NT2/D1 (cell line): ENCODE data around the gene RCHY1.
"Not testable (repeated sequence)": the region's sequence is repeated elsewhere in the genome, so short reads cannot be mapped to it uniquely, and the experiment has no call there.

Source experiments
- DNase-seq: peaks from one replicate; pipeline ENCODE4 v3.0.0-alpha.2; 2011; ENCODE audit warnings: low read depth, low spot score
- H3K27me3 ChIP-seq: 2 replicates; pipeline ENCODE4 v1.6.0; 2011; ENCODE audit warnings: mild to moderate bottlenecking; ENCODE audit not compliant: insufficient read length, insufficient read depth
- H3K36me3 ChIP-seq: 2 replicates; pipeline ENCODE4 v1.6.1; 2011; ENCODE audit warnings: mild to moderate bottlenecking, low read length, mixed read lengths; ENCODE audit not compliant: insufficient read depth, insufficient read length
- H3K4me1 ChIP-seq: 2 replicates; pipeline ENCODE4 v1.5.1; 2011; ENCODE audit not compliant: insufficient read depth, insufficient read length
- H3K4me3 ChIP-seq: 2 replicates; pipeline ENCODE4 v1.5.1; 2011; ENCODE audit warnings: low read depth; ENCODE audit not compliant: insufficient read length
- H3K9ac ChIP-seq: 2 replicates; pipeline ENCODE4 v1.6.0; 2011; ENCODE audit warnings: low read depth; ENCODE audit not compliant: insufficient read length
- H3K9me3 ChIP-seq: 2 replicates; pipeline ENCODE4 v1.5.1; 2011; ENCODE audit warnings: mild to moderate bottlenecking, low read length; ENCODE audit not compliant: insufficient read depth
- SUZ12 ChIP-seq: IDR thresholded peaks from 2 replicates; pipeline ENCODE4 v1.6.1; 2011; ENCODE audit not compliant: insufficient read length, insufficient read depth; ENCODE audit errors: extremely low read depth
- YY1 ChIP-seq: IDR thresholded peaks from 2 replicates; pipeline ENCODE4 v1.6.1; 2011; ENCODE audit not compliant: insufficient read length, insufficient read depth
- ZNF274 ChIP-seq: IDR thresholded peaks from 2 replicates; pipeline ENCODE4 v1.6.1; 2011; ENCODE audit warnings: mild to moderate bottlenecking, low read depth, low read length

Gene RCHY1

DNA sequence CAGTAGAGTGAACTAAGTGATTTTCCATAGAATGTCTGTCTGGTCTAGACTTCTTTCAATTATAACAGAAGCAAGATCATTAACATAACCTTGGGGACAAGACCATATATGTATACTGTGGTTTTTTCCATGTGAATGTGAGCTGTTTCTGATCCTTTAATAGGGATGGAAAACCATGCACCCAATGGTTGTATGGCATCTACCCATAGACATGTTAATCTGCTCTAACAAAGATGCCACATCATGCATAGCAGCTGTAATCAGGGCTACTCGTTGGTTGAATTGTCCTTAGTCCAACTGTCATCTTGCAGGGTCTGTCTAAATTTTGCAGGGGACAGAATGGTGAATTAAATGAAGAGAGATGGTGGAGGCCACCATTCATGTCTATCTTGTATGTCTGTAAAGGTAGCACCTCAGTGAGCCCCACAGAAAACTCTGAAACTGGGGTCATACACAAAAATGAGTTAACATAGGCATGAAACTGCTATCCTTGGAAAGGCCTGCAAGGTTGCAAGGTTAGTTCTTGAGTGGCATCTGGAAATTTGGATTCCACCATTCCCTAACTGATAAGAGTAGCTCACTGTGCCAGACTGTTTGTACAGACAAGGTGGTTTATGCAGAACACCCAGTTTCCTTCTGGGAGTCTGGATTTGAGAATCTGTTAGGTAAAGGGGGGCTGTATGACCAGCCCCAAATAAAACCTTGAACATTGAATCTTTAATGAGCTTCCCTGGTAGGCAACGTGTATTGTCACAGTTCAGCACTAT lies 16.5 kb upstream of the RCHY1 start:
- Histone ChIP-seq H3K27me3 (no peaks in the 10 kb centered on the region), H3K9me3 (peaks cover 12% of the 10 kb centered on the region), H3K36me3 (peaks cover 44% of the 10 kb centered on the region), H3K4me1 (no peaks in the 10 kb centered on the region), H3K4me3 (no peak overlapping the region), H3K9ac (no peak overlapping the region)
- DNase-seq = no peak
- TF ChIP-seq SUZ12 = no peak
- no peak for TF ChIP-seq YY1
- TF ChIP-seq ZNF274 = no peak

DNA sequence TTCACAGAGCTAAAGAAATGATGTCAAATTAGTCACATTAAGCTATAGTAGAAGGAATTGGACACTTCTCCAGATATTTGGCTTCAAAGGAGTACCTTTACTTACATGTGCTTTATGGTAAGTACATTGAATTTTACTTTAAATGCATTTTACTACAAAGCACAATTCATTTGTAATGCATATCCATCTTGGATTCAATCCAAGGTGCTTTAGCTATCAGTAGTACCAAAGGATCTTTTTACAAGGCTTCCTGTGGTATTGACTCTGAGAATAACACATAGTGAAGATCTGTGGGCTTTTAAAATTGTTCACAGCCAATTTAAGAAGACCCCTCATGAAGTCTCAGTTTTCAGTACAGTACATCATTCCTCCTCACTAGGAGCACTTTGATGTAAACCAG lies 13.3 kb upstream of the RCHY1 start:
- H3K9ac ChIP-seq = no peak overlapping the region
- TF ChIP-seq SUZ12 (no peak), YY1 (no peak), ZNF274 (no peak)

DNA sequence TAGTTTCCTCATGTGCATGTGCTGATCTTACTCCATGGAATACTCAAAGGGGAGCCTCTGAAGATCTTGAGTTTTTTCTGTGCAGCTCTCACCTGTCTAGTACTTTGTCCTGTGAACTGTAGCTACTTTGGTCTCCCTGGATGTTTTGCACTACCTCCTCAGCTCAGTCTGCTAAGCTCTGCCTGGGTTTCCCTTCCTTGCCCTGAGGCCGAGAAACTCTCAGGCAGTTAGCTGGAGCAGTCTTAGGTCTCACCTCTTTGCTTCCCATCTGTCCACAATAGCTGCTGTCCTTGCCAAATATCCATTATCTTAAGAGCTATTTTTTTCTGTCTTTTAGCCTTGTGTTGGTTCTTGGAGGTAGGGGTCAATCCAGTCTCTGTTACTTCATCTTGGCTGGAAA lies 11.7 kb upstream of the RCHY1 start:
- no peaks in the 10 kb centered on the region for H3K27me3 ChIP-seq
- peaks cover 5% of the 10 kb centered on the region for H3K9me3 ChIP-seq
- no peak for TF ChIP-seq SUZ12
- TF ChIP-seq ZNF274 = no peak
- TF ChIP-seq YY1 = no peak
- no peak overlapping the region for H3K4me3 ChIP-seq
- DNase-seq = no peak
- H3K4me1 ChIP-seq = peaks cover 2% of the 10 kb centered on the region
- H3K36me3 ChIP-seq = peaks cover 39% of the 10 kb centered on the region
- H3K9ac ChIP-seq = no peak overlapping the region

More for the DNA sequence above, 13.3 kb upstream of the RCHY1 start:
- Histone ChIP-seq H3K9me3 (peaks cover 12% of the 10 kb centered on the region), H3K27me3 (no peaks in the 10 kb centered on the region), H3K4me1 (peaks cover 2% of the 10 kb centered on the region), H3K36me3 (peaks cover 44% of the 10 kb centered on the region), H3K4me3 (no peak overlapping the region)
- no peak for DNase-seq

DNA sequence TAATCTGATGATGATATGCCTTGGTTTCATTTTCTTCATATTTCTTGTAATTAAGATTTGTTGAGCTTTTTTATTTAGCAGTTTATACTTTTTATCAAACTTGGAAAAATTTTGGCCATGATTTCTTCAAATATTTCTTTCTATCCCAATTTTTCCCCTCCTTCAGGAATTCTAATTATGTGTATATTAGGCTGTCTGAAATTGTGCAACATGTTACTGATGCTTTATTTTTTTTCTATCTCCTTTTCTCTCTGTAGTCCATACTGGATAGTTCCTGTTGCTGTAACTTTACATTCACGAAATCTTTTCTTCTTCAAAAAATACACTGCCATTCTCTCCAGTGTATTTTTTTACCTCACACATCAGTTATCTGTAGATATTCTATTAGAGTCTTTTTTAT lies 10.9 kb upstream of the RCHY1 start:
- Histone ChIP-seq H3K4me3 (no peak overlapping the region), H3K9ac (no peak overlapping the region), H3K4me1 (peaks cover 2% of the 10 kb centered on the region), H3K36me3 (peaks cover 35% of the 10 kb centered on the region), H3K27me3 (no peaks in the 10 kb centered on the region), H3K9me3 (no peaks in the 10 kb centered on the region)
- TF ChIP-seq ZNF274 (no peak), YY1 (no peak), SUZ12 (no peak)
- no peak for DNase-seq

DNA sequence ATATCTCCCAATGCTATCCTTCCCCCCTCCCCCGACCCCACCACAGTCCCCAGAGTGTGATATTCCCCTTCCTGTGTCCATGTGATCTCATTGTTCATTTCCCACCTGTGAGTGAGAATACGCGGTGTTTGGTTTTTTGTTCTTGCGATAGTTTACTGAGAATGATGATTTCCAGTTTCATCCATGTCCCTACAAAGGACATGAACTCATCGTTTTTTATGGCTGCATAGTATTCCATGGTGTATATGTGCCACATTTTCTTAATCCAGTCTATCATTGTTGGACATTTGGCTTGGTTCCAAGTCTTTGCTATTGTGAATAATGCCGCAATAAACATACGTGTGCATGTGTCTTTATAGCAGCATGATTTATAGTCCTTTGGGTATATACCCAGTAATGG lies 5.2 kb upstream of the RCHY1 start:
- DNase-seq, H3K27me3 ChIP-seq, H3K4me3 ChIP-seq, H3K4me1 ChIP-seq, H3K9ac ChIP-seq, H3K9me3 ChIP-seq: not testable (repeated sequence)
- peaks cover 27% of the 10 kb centered on the region for H3K36me3 ChIP-seq

DNA sequence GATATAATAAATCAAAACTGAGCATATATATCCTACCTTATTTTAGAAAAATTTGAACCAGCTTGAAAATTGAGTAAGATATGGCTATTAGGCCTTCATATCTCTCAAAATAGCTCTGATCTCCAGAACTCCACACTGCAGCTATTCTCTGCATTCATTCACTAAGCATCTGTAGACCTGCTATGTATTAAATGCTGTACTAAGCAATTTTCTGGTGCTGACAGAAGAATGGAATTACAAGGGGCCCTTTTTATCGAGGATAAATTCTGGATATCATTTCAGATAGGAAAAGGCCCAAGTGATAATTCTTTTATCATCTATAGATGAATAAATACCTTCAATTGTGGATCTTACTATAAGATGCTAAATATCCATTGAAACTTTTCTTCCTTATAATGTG lies 1.9 kb upstream of the RCHY1 start:
- no peak for DNase-seq
- Histone ChIP-seq H3K4me3 (no peak overlapping the region), H3K36me3 (peaks cover 27% of the 10 kb centered on the region), H3K27me3 (no peaks in the 10 kb centered on the region), H3K9ac (no peak overlapping the region), H3K4me1 (no peaks in the 10 kb centered on the region), H3K9me3 (no peaks in the 10 kb centered on the region)
- TF ChIP-seq YY1 = no peak
- TF ChIP-seq SUZ12 = no peak
- no peak for TF ChIP-seq ZNF274

DNA sequence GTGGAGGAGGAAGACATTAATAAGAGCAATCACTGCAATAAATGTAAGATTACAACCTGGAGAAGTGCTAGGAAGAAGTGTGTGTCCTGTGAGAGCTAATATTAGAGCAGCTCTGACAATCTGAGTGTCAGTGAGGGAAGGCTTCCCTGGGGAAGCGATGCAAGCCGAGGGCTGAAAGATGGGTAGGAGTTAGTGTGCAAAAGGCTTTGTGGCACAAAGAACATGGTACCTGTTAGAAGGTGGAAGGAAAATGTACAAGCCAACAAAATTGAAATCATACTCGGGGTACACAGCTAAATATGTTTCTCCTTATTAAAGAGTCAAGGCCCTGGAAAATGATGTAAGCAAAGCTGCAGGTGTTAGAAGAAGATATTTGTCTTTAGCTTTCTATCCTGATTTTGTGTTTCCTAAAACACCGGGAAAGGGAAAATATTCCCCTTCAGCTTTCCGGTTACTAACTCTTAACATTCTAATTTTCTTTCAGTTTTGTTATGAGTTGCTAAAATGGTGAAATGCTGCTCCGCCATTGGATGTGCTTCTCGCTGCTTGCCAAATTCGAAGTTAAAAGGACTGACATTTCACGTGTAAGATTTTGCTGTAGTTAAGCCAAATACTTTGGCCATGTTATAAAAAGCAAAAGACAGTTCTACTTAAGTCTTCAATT lies 878 bp upstream of the RCHY1 start:
- H3K36me3 ChIP-seq = peaks cover 27% of the 10 kb centered on the region
- H3K4me3 ChIP-seq = peak overlapping the region; percentile 91
- peak overlapping the region; percentile 88 for H3K9ac ChIP-seq
- TF ChIP-seq SUZ12 (no peak), ZNF274 (no peak), YY1 (no peak)
- no peak for DNase-seq
- H3K27me3 ChIP-seq = no peaks in the 10 kb centered on the region
- no peaks in the 10 kb centered on the region for H3K9me3 ChIP-seq
- H3K4me1 ChIP-seq = no peaks in the 10 kb centered on the region
